Trophoblast cell (in vitro differentiated cells and primary cell): ENCODE measurements around the gene TOR1AIP2.

Experiments
- DNase-seq, 2 donors: peaks; one replicate each; pipeline ENCODE4 v3.0.0-alpha.2; 2016
- H2AFZ ChIP-seq: 2 replicates; pipeline ENCODE4 v1.6.1; 2013; ENCODE audit warnings: low read length, moderate library complexity, mild to moderate bottlenecking; ENCODE audit not compliant: insufficient read depth, poor library complexity
- H2AK5ac ChIP-seq: 2 replicates; pipeline ENCODE4 v1.6.1; 2013; ENCODE audit warnings: mild to moderate bottlenecking, low read length
- H2BK120ac ChIP-seq: 2 replicates; pipeline ENCODE4 v1.6.1; 2013; ENCODE audit warnings: low read length, mild to moderate bottlenecking, moderate library complexity; ENCODE audit not compliant: insufficient read depth, poor library complexity
- H2BK12ac ChIP-seq: 2 replicates; pipeline ENCODE4 v1.6.1; 2013; ENCODE audit warnings: mild to moderate bottlenecking, low read length, moderate library complexity
- H2BK5ac ChIP-seq: 2 replicates; pipeline ENCODE4 v1.6.1; 2013; ENCODE audit warnings: low read length, low read depth, moderate library complexity, mild to moderate bottlenecking; ENCODE audit not compliant: poor library complexity
- H3K14ac ChIP-seq: 2 replicates; pipeline ENCODE4 v1.6.1; 2013; ENCODE audit warnings: mild to moderate bottlenecking, low read length
- H3K18ac ChIP-seq: 2 replicates; pipeline ENCODE4 v1.6.1; 2013; ENCODE audit warnings: mild to moderate bottlenecking, low read length
- H3K23ac ChIP-seq: 2 replicates; pipeline ENCODE4 v1.6.1; 2013; ENCODE audit warnings: low read length
- H3K27ac ChIP-seq: 2 replicates; pipeline ENCODE4 v1.5.1; 2013; ENCODE audit warnings: low read depth, mild to moderate bottlenecking, inconsistent platforms, low read length, moderate library complexity
- H3K27me3 ChIP-seq: 2 replicates; pipeline ENCODE4 v1.6.1; 2013; ENCODE audit warnings: inconsistent platforms, mild to moderate bottlenecking, low read length, moderate library complexity; ENCODE audit not compliant: insufficient read depth
- H3K36me3 ChIP-seq, 2 experiments: 1 replicate in 1 of 2; 2 replicates in 1 of 2; pipeline ENCODE4 v1.6.1; 2013; ENCODE audit warnings: low read length in 2 of 2, mild to moderate bottlenecking in 2 of 2, moderate library complexity in 1 of 2; ENCODE audit not compliant: insufficient read depth in 2 of 2, control insufficient read depth in 1 of 2
- H3K4ac ChIP-seq: 2 replicates; pipeline ENCODE4 v1.6.1; 2013; ENCODE audit warnings: low read depth, mild to moderate bottlenecking, low read length, moderate library complexity
- H3K4me1 ChIP-seq, 2 experiments: 1 replicate in 1 of 2; 2 replicates in 1 of 2; pipeline ENCODE4 v1.6.1; 2013; ENCODE audit warnings: low read length in 2 of 2, mild to moderate bottlenecking in 2 of 2, moderate library complexity in 1 of 2; ENCODE audit not compliant: insufficient read depth in 2 of 2, control insufficient read depth in 1 of 2
- H3K4me2 ChIP-seq: 2 replicates; pipeline ENCODE4 v1.6.1; 2013; ENCODE audit warnings: inconsistent platforms, mild to moderate bottlenecking, low read length, moderate library complexity
- H3K4me3 ChIP-seq: 2 replicates; pipeline ENCODE4 v1.5.1; 2013; ENCODE audit warnings: mild to moderate bottlenecking, low read depth, low read length, inconsistent platforms
- H3K79me1 ChIP-seq: one replicate; pipeline ENCODE4 v1.6.1; 2013; ENCODE audit warnings: low read length
- H3K79me2 ChIP-seq: 2 replicates; pipeline ENCODE4 v1.6.1; 2013; ENCODE audit warnings: low read length, mild to moderate bottlenecking; ENCODE audit not compliant: control insufficient read depth, insufficient read depth, poor library complexity
- H3K9ac ChIP-seq: 2 replicates; pipeline ENCODE4 v1.6.1; 2013; ENCODE audit warnings: mild to moderate bottlenecking, low read length
- H3K9me3 ChIP-seq: 2 replicates; pipeline ENCODE4 v1.6.1; 2013; ENCODE audit warnings: low read depth, mild to moderate bottlenecking, control low read depth, inconsistent platforms, low read length; ENCODE audit not compliant: insufficient read depth
- H4K12ac ChIP-seq: 2 replicates; pipeline ENCODE4 v1.6.1; 2013; ENCODE audit warnings: low read depth, mild to moderate bottlenecking, low read length, moderate library complexity
- H4K8ac ChIP-seq: 2 replicates; pipeline ENCODE4 v1.6.1; 2013; ENCODE audit warnings: low read depth, mild to moderate bottlenecking, low read length, moderate library complexity
- H4K91ac ChIP-seq: one replicate; pipeline ENCODE4 v1.6.1; 2013; ENCODE audit warnings: low read depth, mild to moderate bottlenecking, low read length, moderate library complexity
- WGBS: extraction: QIAGEN DNeasy Blood & Tissue Kit; methylation state at CpG from one replicate; pipeline ENCODE4 v1.1.7; 2013; ENCODE audit warnings: missing lambda C conversion rate; ENCODE audit not compliant: insufficient read length, insufficient coverage; ENCODE audit errors: extremely low coverage; 5-methylcytosine and 5-hydroxymethylcytosine counted together

TOR1AIP2 gene

GRCh38 chr1:179831225-179831624, 46.4 kb downstream of the TOR1AIP2 start:
- H3K9ac ChIP-seq, result no peak overlapping the region
- no peak overlapping the region for H4K12ac ChIP-seq
- no peaks in the 10 kb centered on the region for H3K79me1 ChIP-seq
- peaks cover 0 to 2% of the 10 kb centered on the region in 2 experiments for H3K36me3 ChIP-seq
- no peak for DNase-seq
- H2AK5ac ChIP-seq, result no peak overlapping the region
- H3K23ac ChIP-seq, result no peak overlapping the region
- H2BK5ac ChIP-seq, result no peak overlapping the region
- no peaks in the 10 kb centered on the region for H3K79me2 ChIP-seq
- no peak overlapping the region for H4K91ac ChIP-seq
- no peak overlapping the region for H2AFZ ChIP-seq
- WGBS, result no CpG with 5 or more reads among the region's 3 CpGs
- no peak overlapping the region for H3K27ac ChIP-seq
- H3K27me3 ChIP-seq, result no peaks in the 10 kb centered on the region
- H3K4me1 ChIP-seq, result no peaks in the 10 kb centered on the region
- H3K14ac ChIP-seq, result no peak overlapping the region
- H2BK12ac ChIP-seq, result no peak overlapping the region
- H3K4ac ChIP-seq, result no peak overlapping the region
- H3K18ac ChIP-seq, result no peak overlapping the region
- H4K8ac ChIP-seq, result no peak overlapping the region
- H3K4me2 ChIP-seq, result no peak overlapping the region
- H3K9me3 ChIP-seq, result no peaks in the 10 kb centered on the region
- no peak overlapping the region for H3K4me3 ChIP-seq
- no peak overlapping the region for H2BK120ac ChIP-seq

GRCh38 chr1:179828554-179829110, 49.0 kb downstream of the TOR1AIP2 start:
- Histone ChIP-seq H3K27me3 (no peaks in the 10 kb centered on the region), H3K23ac (no peak overlapping the region), H2BK120ac (no peak overlapping the region), H2BK5ac (no peak overlapping the region), H4K8ac (no peak overlapping the region), H3K18ac (no peak overlapping the region), H3K27ac (no peak overlapping the region), H3K79me2 (no peaks in the 10 kb centered on the region), H2AFZ (no peak overlapping the region), H3K9me3 (no peaks in the 10 kb centered on the region), H3K9ac (no peak overlapping the region), H3K4me1 (no peaks in the 10 kb centered on the region), H2AK5ac (no peak overlapping the region), H3K36me3 (no peaks in the 10 kb centered on the region), H2BK12ac (no peak overlapping the region), H3K14ac (no peak overlapping the region), H3K4me3 (no peak overlapping the region), H3K4me2 (no peak overlapping the region), H3K79me1 (no peaks in the 10 kb centered on the region), H4K12ac (no peak overlapping the region), H4K91ac (no peak overlapping the region), H3K4ac (no peak overlapping the region)
- DNase-seq, result no peak
- WGBS, result no CpG with 5 or more reads among the region's 9 CpGs

GRCh38 chr1:179826626-179827280, 50.9 kb downstream of the TOR1AIP2 start:
- Histone ChIP-seq H3K9me3 (no peaks in the 10 kb centered on the region), H2BK12ac (no peak overlapping the region), H2AFZ (no peak overlapping the region), H3K4me3 (no peak overlapping the region), H4K12ac (no peak overlapping the region), H2BK5ac (no peak overlapping the region), H3K27me3 (no peaks in the 10 kb centered on the region), H2AK5ac (no peak overlapping the region), H3K18ac (no peak overlapping the region), H3K79me1 (no peaks in the 10 kb centered on the region), H3K23ac (no peak overlapping the region), H3K79me2 (no peaks in the 10 kb centered on the region), H2BK120ac (no peak overlapping the region), H4K8ac (no peak overlapping the region), H3K27ac (no peak overlapping the region), H3K14ac (no peak overlapping the region), H3K4ac (no peak overlapping the region), H3K9ac (no peak overlapping the region), H3K36me3 (no peaks in the 10 kb centered on the region), H4K91ac (no peak overlapping the region), H3K4me1 (no peaks in the 10 kb centered on the region), H3K4me2 (no peak overlapping the region)
- WGBS, result no CpG with 5 or more reads among the region's 7 CpGs
- no peak for DNase-seq

- H2BK12ac ChIP-seq, result no peak overlapping the region
- H3K36me3 ChIP-seq, result no peaks in the 10 kb centered on the region
- no peak overlapping the region for H3K9ac ChIP-seq
- no peak overlapping the region for H3K4me2 ChIP-seq
- no peak overlapping the region for H4K12ac ChIP-seq
- H3K4ac ChIP-seq, result no peak overlapping the region
- no peak overlapping the region for H3K4me3 ChIP-seq
- no peaks in the 10 kb centered on the region for H3K79me2 ChIP-seq
- no peaks in the 10 kb centered on the region for H3K27me3 ChIP-seq
- H2AK5ac ChIP-seq, result no peak overlapping the region
- H3K27ac ChIP-seq, result no peak overlapping the region
- no peak for DNase-seq
- no peaks in the 10 kb centered on the region for H3K4me1 ChIP-seq
- H3K9me3 ChIP-seq, result no peaks in the 10 kb centered on the region
- no peak overlapping the region for H4K8ac ChIP-seq
- no peak overlapping the region for H3K14ac ChIP-seq
- no peak overlapping the region for H2BK5ac ChIP-seq
- no peak overlapping the region for H3K23ac ChIP-seq
- H3K18ac ChIP-seq, result no peak overlapping the region
- no peak overlapping the region for H4K91ac ChIP-seq
- WGBS, result no CpG with 5 or more reads among the region's 13 CpGs
- H3K79me1 ChIP-seq, result no peaks in the 10 kb centered on the region
- no peak overlapping the region for H2BK120ac ChIP-seq
- no peak overlapping the region for H2AFZ ChIP-seq
Measured at GRCh38 chr1:179825798-179826460, 51.7 kb downstream of the TOR1AIP2 start.
